ENCODE data around the gene SOX10. TPM values are rescaled to one million over a fixed set of nuclear protein-coding genes. Genes with fewer than 3 reads are reported as not detected.
"Not testable (repeated sequence)": the region's sequence is repeated elsewhere in the genome, so short reads cannot be mapped to it uniquely, and the experiment has no call there.

Gene SOX10
- total RNA-seq, 1 donor from 2014 or later: not detected

DNA sequence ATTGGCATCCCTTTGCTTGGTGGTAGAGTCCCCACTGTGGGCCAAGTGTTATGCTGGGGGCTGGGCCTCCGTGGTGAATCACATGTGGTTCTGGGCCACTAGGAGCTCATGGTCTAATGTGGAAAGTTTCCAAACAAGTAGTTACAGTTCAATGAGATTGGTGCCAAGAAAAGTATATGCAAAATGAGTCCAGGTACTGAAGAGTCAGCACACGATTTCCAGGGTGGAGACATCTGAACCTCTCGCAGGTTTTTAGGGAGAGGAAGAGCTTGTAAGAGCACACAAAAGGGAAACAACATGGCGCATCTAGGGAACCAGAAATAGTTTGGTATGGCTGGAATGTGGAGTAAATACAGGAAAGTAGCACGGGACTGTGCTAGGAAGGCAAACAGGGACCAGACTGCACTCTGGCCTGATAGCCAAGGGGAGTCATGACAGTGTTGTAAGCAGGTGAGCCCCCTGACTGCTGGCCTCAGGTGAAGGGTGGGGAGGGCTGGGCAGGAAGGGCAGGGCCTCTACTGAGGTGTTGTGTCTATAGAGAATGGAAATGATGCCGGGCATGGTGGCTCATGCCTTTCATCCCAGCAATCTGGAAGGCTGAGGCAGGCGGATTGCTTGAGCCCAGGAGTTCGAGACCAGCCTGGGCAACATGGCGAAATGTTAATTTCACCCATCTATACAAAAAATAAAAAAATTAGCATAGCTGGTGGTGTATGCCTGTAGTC lies 18.3 kb downstream of the SOX10 start:
- no peak for DNase-seq (ENCODE audit: low read depth)

DNA sequence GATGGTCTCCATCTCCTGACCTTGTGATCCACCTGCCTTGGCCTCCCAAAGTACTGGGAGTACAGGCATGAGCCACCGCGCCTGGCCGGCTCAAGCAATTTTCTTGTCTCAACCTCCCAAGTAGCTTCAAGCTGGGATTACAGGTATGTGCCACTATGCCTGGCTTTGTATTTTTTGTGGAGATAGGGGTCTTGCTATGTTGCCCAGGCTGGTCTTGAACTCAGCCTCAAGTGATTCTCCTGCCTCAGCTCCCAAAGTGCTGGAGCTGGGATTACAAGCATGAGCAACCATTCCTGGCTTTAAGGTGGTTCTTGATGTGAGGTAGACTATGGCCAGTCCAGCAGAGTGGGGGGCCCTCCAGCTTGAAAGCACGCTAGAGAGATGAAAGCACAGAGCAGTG lies 23.3 kb downstream of the SOX10 start:
- H3K4me3 ChIP-seq (ENCODE audit: low read depth, low read length): no peak overlapping the region
- no peaks in the 10 kb centered on the region for H3K36me3 ChIP-seq (ENCODE audit: control insufficient read depth, insufficient read depth, low read length)
- no peak for TF ChIP-seq CTCF (IDR thresholded peaks at IDR 0.05; ENCODE audit: insufficient read depth, low read length, poor library complexity, severe bottlenecking)
- no peak for DNase-seq (ENCODE audit: low read depth)
- H3K27me3 ChIP-seq (ENCODE audit: control insufficient read depth, insufficient read depth, low read length): no peaks in the 10 kb centered on the region

More for the DNA sequence above, 18.3 kb downstream of the SOX10 start:
- Histone ChIP-seq H3K27me3 (ENCODE audit: control insufficient read depth, insufficient read depth, low read length) (no peaks in the 10 kb centered on the region), H3K36me3 (ENCODE audit: control insufficient read depth, insufficient read depth, low read length) (no peaks in the 10 kb centered on the region), H3K4me3 (ENCODE audit: low read depth, low read length) (no peak overlapping the region)
- TF ChIP-seq CTCF (IDR thresholded peaks at IDR 0.05; ENCODE audit: insufficient read depth, low read length, poor library complexity, severe bottlenecking): no peak

- DNase-seq (ENCODE audit: low read depth): no peak
- Histone ChIP-seq H3K36me3 (ENCODE audit: control insufficient read depth, insufficient read depth, low read length) (no peaks in the 10 kb centered on the region), H3K4me3 (ENCODE audit: low read depth, low read length) (no peak overlapping the region), H3K27me3 (ENCODE audit: control insufficient read depth, insufficient read depth, low read length) (no peaks in the 10 kb centered on the region)
- TF ChIP-seq CTCF (IDR thresholded peaks at IDR 0.05; ENCODE audit: insufficient read depth, low read length, poor library complexity, severe bottlenecking): no peak
These were observed 25.0 kb downstream of the SOX10 start for GRCh38 chr22:37959231-37959825.

DNA sequence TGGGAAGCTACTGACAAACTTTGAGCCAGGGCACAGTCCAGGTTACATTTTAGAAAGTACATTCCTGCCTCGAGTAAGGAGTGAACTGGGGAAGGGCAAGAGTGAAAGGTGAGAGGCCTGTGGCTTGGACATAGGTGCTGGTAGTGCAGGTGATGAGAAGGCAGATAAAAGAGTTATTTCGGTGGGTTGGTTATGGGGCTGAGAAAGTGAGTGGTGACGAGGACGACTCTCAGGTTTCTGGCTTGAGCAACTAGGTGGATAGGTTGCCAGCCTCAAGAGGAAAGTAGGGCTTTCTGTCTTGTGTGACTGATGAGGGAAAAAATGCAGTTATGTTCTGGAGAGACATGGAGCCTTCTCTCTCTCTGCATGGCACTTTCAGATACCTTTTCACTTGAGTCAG lies 27.1 kb downstream of the SOX10 start:
- TF ChIP-seq CTCF (IDR thresholded peaks at IDR 0.05; ENCODE audit: insufficient read depth, low read length, poor library complexity, severe bottlenecking): no peak
- Histone ChIP-seq H3K36me3 (ENCODE audit: control insufficient read depth, insufficient read depth, low read length) (no peaks in the 10 kb centered on the region), H3K4me3 (ENCODE audit: low read depth, low read length) (no peak overlapping the region), H3K27me3 (ENCODE audit: control insufficient read depth, insufficient read depth, low read length) (no peaks in the 10 kb centered on the region)
- DNase-seq (ENCODE audit: low read depth): no peak

GRCh38 chr22:37955825-37956397 lies 28.4 kb downstream of the SOX10 start:
- H3K36me3 ChIP-seq (ENCODE audit: control insufficient read depth, insufficient read depth, low read length); DNase-seq (ENCODE audit: low read depth); H3K4me3 ChIP-seq (ENCODE audit: low read depth, low read length); H3K27me3 ChIP-seq (ENCODE audit: control insufficient read depth, insufficient read depth, low read length): not testable (repeated sequence)

DNA sequence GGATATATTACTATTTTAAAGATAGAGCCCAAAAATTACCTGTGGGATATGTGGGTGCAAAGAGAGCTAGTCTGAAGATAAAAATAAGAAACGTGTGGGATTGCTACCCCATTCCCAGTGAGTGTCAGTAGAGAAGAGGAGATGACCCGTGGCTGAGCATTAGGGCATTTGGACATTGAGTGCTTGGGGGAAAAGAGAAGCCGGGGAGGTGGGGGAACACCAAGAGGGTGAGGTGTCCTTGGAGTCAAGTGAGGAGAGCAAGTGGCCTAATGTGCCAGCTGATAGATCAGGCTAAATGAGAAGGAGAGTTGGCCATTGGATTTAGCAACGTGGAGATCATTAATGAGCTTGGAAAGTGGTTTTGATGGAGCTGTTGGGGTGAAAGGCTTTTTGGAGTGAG lies 29.7 kb downstream of the SOX10 start:
- no peak for TF ChIP-seq CTCF (IDR thresholded peaks at IDR 0.05; ENCODE audit: insufficient read depth, low read length, poor library complexity, severe bottlenecking)
- no peak for DNase-seq (ENCODE audit: low read depth)
- Histone ChIP-seq H3K27me3 (ENCODE audit: control insufficient read depth, insufficient read depth, low read length) (no peaks in the 10 kb centered on the region), H3K36me3 (ENCODE audit: control insufficient read depth, insufficient read depth, low read length) (no peaks in the 10 kb centered on the region), H3K4me3 (ENCODE audit: low read depth, low read length) (no peak overlapping the region)
